ENCODE data around the gene NOL11. TPM values are rescaled to one million over a fixed set of nuclear protein-coding genes. Genes with fewer than 3 reads are reported as not detected.

Gene NOL11
- total and polyA plus RNA-seq, 2 of the 8 experiments (the other 6 are each of a cell fraction or from before 2014, with no cell fraction given) = 58.0 to 97.2 TPM

GRCh38 chr17:67679721-67680120 lies 38.0 kb upstream of the NOL11 start (continued):
- no peak for TF ChIP-seq SAP30 (IDR thresholded peaks at IDR 0.05; ENCODE audit: insufficient read depth, insufficient replicate concordance, low read length)
- no peak for TF ChIP-seq JUND (IDR thresholded peaks at IDR 0.05; ENCODE audit: low read length)
